ENCODE measurements around the gene OAS2. TPM values are rescaled to one million over a fixed set of nuclear protein-coding genes. Genes with fewer than 3 reads are reported as not detected.

OAS2 gene
- polyA plus RNA-seq, 1 donor (not counting 4 experiments of a cell fraction or from before 2014, with no cell fraction given), result 92.7 TPM

DNA sequence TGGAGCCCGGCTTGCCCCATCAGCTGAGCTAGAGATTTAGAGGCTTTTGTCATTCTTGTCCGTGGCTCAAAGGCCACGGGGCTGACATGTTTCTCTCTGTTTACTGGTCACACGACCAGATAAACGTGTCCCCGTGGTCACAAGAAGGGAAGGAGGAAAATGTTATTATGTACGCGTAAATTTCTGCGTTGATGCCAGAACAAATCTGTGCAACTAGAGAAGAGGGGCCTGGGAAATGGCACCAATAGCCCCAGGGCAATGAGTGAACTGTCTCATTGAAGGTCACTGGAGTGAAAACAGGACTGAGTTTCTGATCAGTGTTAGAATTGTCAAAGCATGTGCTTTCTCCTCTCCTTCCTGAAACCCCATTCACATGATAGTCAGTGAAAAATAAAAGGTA is 25.3 kb downstream of the OAS2 start:
- H3K36me3 ChIP-seq (ENCODE audit: control insufficient read depth in 2 of 2, extremely low read depth in 1 of 2, insufficient read depth in 2 of 2, low read length in 2 of 2), result peaks cover 9 to 28% of the 10 kb centered on the region in 2 experiments
- H3K9me1 ChIP-seq (ENCODE audit: control insufficient read depth, extremely low read depth, insufficient read depth, low read length), result no peaks in the 10 kb centered on the region
- FAIRE-seq (no peak), DNase-seq (ENCODE audit: low read depth, low spot score) (no peak)
- TF ChIP-seq, protein P1, sequence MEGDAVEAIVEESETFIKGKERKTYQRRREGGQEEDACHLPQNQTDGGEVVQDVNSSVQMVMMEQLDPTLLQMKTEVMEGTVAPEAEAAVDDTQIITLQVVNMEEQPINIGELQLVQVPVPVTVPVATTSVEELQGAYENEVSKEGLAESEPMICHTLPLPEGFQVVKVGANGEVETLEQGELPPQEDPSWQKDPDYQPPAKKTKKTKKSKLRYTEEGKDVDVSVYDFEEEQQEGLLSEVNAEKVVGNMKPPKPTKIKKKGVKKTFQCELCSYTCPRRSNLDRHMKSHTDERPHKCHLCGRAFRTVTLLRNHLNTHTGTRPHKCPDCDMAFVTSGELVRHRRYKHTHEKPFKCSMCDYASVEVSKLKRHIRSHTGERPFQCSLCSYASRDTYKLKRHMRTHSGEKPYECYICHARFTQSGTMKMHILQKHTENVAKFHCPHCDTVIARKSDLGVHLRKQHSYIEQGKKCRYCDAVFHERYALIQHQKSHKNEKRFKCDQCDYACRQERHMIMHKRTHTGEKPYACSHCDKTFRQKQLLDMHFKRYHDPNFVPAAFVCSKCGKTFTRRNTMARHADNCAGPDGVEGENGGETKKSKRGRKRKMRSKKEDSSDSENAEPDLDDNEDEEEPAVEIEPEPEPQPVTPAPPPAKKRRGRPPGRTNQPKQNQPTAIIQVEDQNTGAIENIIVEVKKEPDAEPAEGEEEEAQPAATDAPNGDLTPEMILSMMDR (optimal IDR thresholded peaks at IDR 0.05 in 1 of 3, IDR thresholded peaks at IDR 0.05 in 1 of 3, conservative IDR thresholded peaks at IDR 0.05 in 1 of 3; ENCODE audit: extremely low read depth in 1 of 3, insufficient read depth in 2 of 3, low read length in 3 of 3), result no peak
- no peak for TF ChIP-seq EZH2 (IDR thresholded peaks at IDR 0.05; ENCODE audit: low read length)
- no peaks in the 10 kb centered on the region for H3K27me3 ChIP-seq (ENCODE audit: control insufficient read depth, extremely low read depth, insufficient read depth, low read length)
- H3K4me1 ChIP-seq (ENCODE audit: control insufficient read depth, extremely low read depth, insufficient read depth, low read length), result peaks cover 4% of the 10 kb centered on the region
- dilution Hi-C loops (cut with MboI; ENCODE audit: extremely low pct_ligation_motif_present, low sequenced_read_pairs), result no loop called here
- no peaks in the 10 kb centered on the region for H3K9me3 ChIP-seq (ENCODE audit: control insufficient read depth, low read depth, low read length)
- no peak overlapping the region for H3K4me3 ChIP-seq (ENCODE audit: control insufficient read depth in 2 of 3, extremely low read depth in 1 of 3, insufficient read depth in 2 of 3, low read depth in 1 of 3, low read length in 3 of 3)
- H3K9ac ChIP-seq (ENCODE audit: control insufficient read depth, extremely low read depth, insufficient read depth, low read length), result no peak overlapping the region
- no peak overlapping the region for H3K27ac ChIP-seq (ENCODE audit: control insufficient read depth, insufficient read depth, low read length)
- H4K20me1 ChIP-seq (ENCODE audit: control insufficient read depth, extremely low read depth, insufficient read depth, low read length), result no peaks in the 10 kb centered on the region
- no peaks in the 10 kb centered on the region for H3K79me2 ChIP-seq (ENCODE audit: control insufficient read depth, insufficient read depth, low read length)
- H2AFZ ChIP-seq (ENCODE audit: control insufficient read depth, low read length), result no peak overlapping the region
- no peak overlapping the region for H3K4me2 ChIP-seq (ENCODE audit: control insufficient read depth, extremely low read depth, insufficient read depth, low read depth, low read length)

DNA sequence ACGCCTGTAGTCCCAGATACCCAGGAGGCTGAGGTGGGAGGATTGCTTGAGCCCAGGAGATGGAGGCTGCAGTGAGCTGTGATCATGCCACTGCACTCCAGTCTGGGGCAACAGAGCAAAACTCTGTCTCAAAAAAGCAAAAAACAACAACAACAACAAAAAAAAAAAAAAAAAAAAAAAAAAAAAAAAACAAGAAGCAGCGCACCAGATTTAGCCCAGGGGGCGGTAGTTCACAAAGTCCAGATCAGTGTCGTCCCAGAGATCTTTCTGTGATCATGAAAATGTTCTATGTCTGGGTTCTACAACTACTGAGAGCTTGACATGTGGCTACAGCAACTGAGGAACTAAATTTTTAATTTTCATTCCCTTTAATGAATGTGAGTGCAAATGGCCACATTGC is 27.4 kb downstream of the OAS2 start:
- TF ChIP-seq, protein P1 (optimal IDR thresholded peaks at IDR 0.05 in 1 of 3, IDR thresholded peaks at IDR 0.05 in 1 of 3, conservative IDR thresholded peaks at IDR 0.05 in 1 of 3; ENCODE audit: extremely low read depth in 1 of 3, insufficient read depth in 2 of 3, low read length in 3 of 3), result peak; percentile 22 to 41 (median 33)
- no peak for TF ChIP-seq EZH2 (IDR thresholded peaks at IDR 0.05; ENCODE audit: low read length)
- Histone ChIP-seq H3K79me2 (ENCODE audit: control insufficient read depth, insufficient read depth, low read length) (no peaks in the 10 kb centered on the region), H3K4me1 (ENCODE audit: control insufficient read depth, extremely low read depth, insufficient read depth, low read length) (peaks cover 4% of the 10 kb centered on the region), H3K27me3 (ENCODE audit: control insufficient read depth, extremely low read depth, insufficient read depth, low read length) (no peaks in the 10 kb centered on the region), H3K27ac (ENCODE audit: control insufficient read depth, insufficient read depth, low read length) (no peak overlapping the region), H2AFZ (ENCODE audit: control insufficient read depth, low read length) (no peak overlapping the region), H4K20me1 (ENCODE audit: control insufficient read depth, extremely low read depth, insufficient read depth, low read length) (no peaks in the 10 kb centered on the region), H3K9me3 (ENCODE audit: control insufficient read depth, low read depth, low read length) (peaks cover 3% of the 10 kb centered on the region), H3K4me2 (ENCODE audit: control insufficient read depth, extremely low read depth, insufficient read depth, low read depth, low read length) (no peak overlapping the region), H3K9me1 (ENCODE audit: control insufficient read depth, extremely low read depth, insufficient read depth, low read length) (no peaks in the 10 kb centered on the region), H3K9ac (ENCODE audit: control insufficient read depth, extremely low read depth, insufficient read depth, low read length) (no peak overlapping the region), H3K36me3 (ENCODE audit: control insufficient read depth in 2 of 2, extremely low read depth in 1 of 2, insufficient read depth in 2 of 2, low read length in 2 of 2) (peaks cover 9 to 32% of the 10 kb centered on the region in 2 experiments), H3K4me3 (ENCODE audit: control insufficient read depth in 2 of 3, extremely low read depth in 1 of 3, insufficient read depth in 2 of 3, low read depth in 1 of 3, low read length in 3 of 3) (no peak overlapping the region)
- DNase-seq (ENCODE audit: low read depth, low spot score), result no peak
- FAIRE-seq, result no peak
- dilution Hi-C loops (cut with MboI; ENCODE audit: extremely low pct_ligation_motif_present, low sequenced_read_pairs), result no loop called here

Data from keratinocyte (primary cell).